GM12878 (cell line): ENCODE measurements around the gene MTERF1.

Experiments
- CTCF ChIP-seq, 3 experiments: IDR thresholded peaks in 2 of 3; conservative IDR thresholded peaks in 1 of 3; 2 replicates each; pipeline ENCODE4 v1.5.1; 2011; ENCODE audit warnings: low read depth in 3 of 3, low read length in 3 of 3, mild to moderate bottlenecking in 3 of 3, control low read depth in 2 of 3, moderate library complexity in 2 of 3, inconsistent platforms in 1 of 3, mixed read lengths in 1 of 3; ENCODE audit not compliant: control insufficient read depth in 2 of 3, insufficient read depth in 1 of 3; ENCODE audit errors: extremely low read depth in 1 of 3
- EGR1 ChIP-seq, 2 experiments: IDR thresholded peaks; 1 replicate in 1 of 2; 2 replicates in 1 of 2; pipeline ENCODE4 v1.6.1; 2011 to 2012; ENCODE audit warnings: low read depth in 2 of 2, low read length in 2 of 2, borderline replicate concordance in 1 of 2, mild to moderate bottlenecking in 1 of 2, moderate library complexity in 1 of 2
- EZH2 ChIP-seq: IDR thresholded peaks from 2 replicates; pipeline ENCODE4 v1.6.1; 2012; ENCODE audit warnings: low read depth, mild to moderate bottlenecking, control low read depth, inconsistent platforms, low read length, borderline replicate concordance; ENCODE audit not compliant: control insufficient read depth
- HCFC1 ChIP-seq: fragments of 150-350 bp; IDR thresholded peaks from 2 replicates; pipeline ENCODE4 v1.6.1; 2014; ENCODE audit warnings: low read length
- PKNOX1 ChIP-seq: fragments of 450-650 bp; IDR thresholded peaks from 2 replicates; pipeline ENCODE4 v1.6.1; 2016; ENCODE audit warnings: mild to moderate bottlenecking
- RAD51 ChIP-seq: fragments of 450-650 bp; IDR thresholded peaks from 2 replicates; pipeline ENCODE4 v1.6.1; 2016; ENCODE audit warnings: moderate library complexity, mild to moderate bottlenecking, inconsistent platforms
- REST ChIP-seq: IDR thresholded peaks from 2 replicates; pipeline ENCODE4 v1.6.1; 2012; ENCODE audit warnings: mild to moderate bottlenecking, low read depth, low read length
- RFX5 ChIP-seq: IDR thresholded peaks from 2 replicates; pipeline ENCODE4 v1.6.1; 2011; ENCODE audit warnings: low read depth, low read length, improper control_type of control experiment
- TARDBP ChIP-seq: IDR thresholded peaks from 2 replicates; pipeline ENCODE4 v1.6.1; 2016; ENCODE audit warnings: borderline replicate concordance
- YY1 ChIP-seq: IDR thresholded peaks from 2 replicates; pipeline ENCODE4 v1.6.1; 2011; ENCODE audit warnings: low read depth, mild to moderate bottlenecking, low read length

- TF ChIP-seq REST (no peak), PKNOX1 (no peak), TARDBP (no peak), CTCF (IDR thresholded peaks at IDR 0.05 in 2 of 3, conservative IDR thresholded peaks at IDR 0.05 in 1 of 3; ENCODE audit: control insufficient read depth in 2 of 3, extremely low read depth in 1 of 3, insufficient read depth in 1 of 3, low read depth in 3 of 3, low read length in 3 of 3) (no peak), HCFC1 (no peak), EZH2 (no peak), YY1 (no peak), EGR1 (IDR thresholded peaks at IDR 0.05; ENCODE audit: borderline replicate concordance in 1 of 2, low read depth in 2 of 2, low read length in 2 of 2) (no peak), RFX5 (no peak), RAD51 (no peak)
These were observed 4.7 kb downstream of the MTERF1 start for GRCh38 chr7:91875851-91876250.
